Measurements from ENCODE around the gene SLFN12. TPM values are rescaled to one million over a fixed set of nuclear protein-coding genes. Genes with fewer than 3 reads are reported as not detected.

SLFN12 gene
- total and polyA plus RNA-seq, 10 of the 15 experiments (the other 5 are each of a cell fraction or from before 2014, with no cell fraction given) = 8.7 to 18.5 (median 13.4) TPM

DNA sequence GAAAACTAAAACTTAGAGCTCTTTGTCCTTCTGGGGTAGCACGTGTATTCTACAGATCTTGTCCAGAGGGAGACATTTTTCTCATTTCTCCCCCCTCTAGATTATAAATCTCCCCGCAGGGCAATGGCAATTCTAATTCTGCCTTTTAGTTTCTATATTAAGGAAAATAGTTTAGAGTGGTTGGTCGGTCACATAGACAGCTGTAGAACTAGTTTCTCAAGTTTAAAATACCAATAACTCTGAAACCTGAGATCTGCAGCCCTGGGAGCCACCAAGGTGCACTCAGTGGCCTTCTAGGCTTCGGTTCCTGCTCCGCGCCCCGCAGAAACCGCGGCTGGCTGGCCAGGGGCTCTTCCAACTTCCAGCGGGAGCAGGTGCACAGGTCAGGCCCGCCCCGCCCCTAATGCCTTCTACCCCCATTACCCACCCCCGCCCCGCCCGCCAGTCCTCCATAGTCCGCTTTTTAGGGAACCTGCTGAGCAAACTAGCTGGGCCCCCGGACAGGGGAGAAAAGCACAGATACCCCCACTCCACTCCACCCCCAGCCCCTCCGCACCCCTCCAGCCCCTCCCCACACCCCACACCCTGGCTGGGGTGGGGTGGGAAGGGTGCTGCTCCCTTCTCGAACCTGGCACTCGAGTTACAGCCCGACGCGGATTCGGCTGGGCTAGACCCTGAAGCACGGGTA is 59.3 kb downstream of the SLFN12 start:
- ChIA-PET CTCF (interaction anchor here (0.5 to 1.9 kb wide), 10 partner anchors 12 to 974 kb away, joined by 3 to 10 read pairs (median 4); partner anchors contain the start of genes SLFN12L and SLFN13), SMC1A (ENCODE audit: uncharacterized antibody, unreplicated experiment) (interaction anchor here (0.6 to 3.6 kb wide), 12 partner anchors 11 to 239 kb away, joined by 3 to 13 read pairs (median 3); partner anchors contain the start of genes SLFN12 and SLFN13), RAD21 (ENCODE audit: unreplicated experiment) (interaction anchor here (0.7 to 3.5 kb wide), 10 partner anchors 31 to 166 kb away, joined by 3 to 19 read pairs (median 6); partner anchors contain the start of gene SLFN13), POLR2A (interaction anchor here (0.7 to 1.5 kb wide), 9 partner anchors 11 to 165 kb away, joined by 3 to 11 read pairs (median 5); partner anchors contain the start of gene SLFN13)
- FAIRE-seq (no peak), ATAC-seq (peak; percentile 25), DNase-seq (ENCODE audit: low read depth, low spot score) (no peak)
- Histone ChIP-seq H3K27me3 (replicated peaks in 1 of 2; ENCODE audit: control insufficient read depth in 2 of 2, insufficient read depth in 2 of 2, low read length in 1 of 2) (peaks cover 0 to 9% of the 10 kb centered on the region in 2 experiments; a peak in 3 of 4 replicates), H3K9ac (ENCODE audit: control insufficient read depth, insufficient read depth, low read length) (peak overlapping the region; percentile 42; the same call in 1 of the 2 replicates), H3K79me2 (ENCODE audit: control insufficient read depth, insufficient read depth, low read length) (no peaks in the 10 kb centered on the region), H3K36me3 (ENCODE audit: control insufficient read depth in 2 of 2, insufficient read depth in 2 of 2, low read length in 1 of 2) (no peaks in the 10 kb centered on the region), H3K4me1 (ENCODE audit: control insufficient read depth, insufficient read depth, low read length) (peaks cover 9% of the 10 kb centered on the region), H3K27ac (ENCODE audit: control insufficient read depth, insufficient read depth) (no peak overlapping the region), H3K4me3 (peak overlapping the region; percentile 70), H3K4me2 (ENCODE audit: control insufficient read depth, insufficient read depth) (peak overlapping the region; percentile 95), H3K9me3 (replicated peaks; ENCODE audit: control insufficient read depth, insufficient read depth, low read length) (peaks cover 3% of the 10 kb centered on the region; the same call in 1 of the 3 replicates), H4K20me1 (ENCODE audit: control insufficient read depth, insufficient read depth) (no peaks in the 10 kb centered on the region), H2AFZ (ENCODE audit: control insufficient read depth, low read depth, low read length) (peak overlapping the region; percentile 72)
- TF ChIP-seq EED (IDR thresholded peaks at IDR 0.05; ENCODE audit: low read depth) (0 out of 2 replicates have a peak, but pooled peaks have one; percentile 39), HDAC2 (IDR thresholded peaks at IDR 0.05) (no peak), RUNX3 (IDR thresholded peaks at IDR 0.05; ENCODE audit: low read length) (peak; percentile 19; the same call in 1 of the 2 replicates), CEBPB (IDR thresholded peaks at IDR 0.05; ENCODE audit: borderline replicate concordance in 1 of 2, low read depth in 2 of 2, low read length in 2 of 2) (no peak), ETV6 (conservative IDR thresholded peaks at IDR 0.05 in 1 of 2, IDR thresholded peaks at IDR 0.05 in 1 of 2; ENCODE audit: borderline replicate concordance in 1 of 2, low read depth in 1 of 2) (no peak), YY1 (IDR thresholded peaks at IDR 0.05; ENCODE audit: low read depth, low read length) (no peak), POLR2AphosphoS5 (IDR thresholded peaks at IDR 0.05; ENCODE audit: low read length) (no peak), NBN (IDR thresholded peaks at IDR 0.05) (no peak)
- in situ Hi-C loops (cut with MboI) = loop anchor here (5.0 kb wide), 1 partner anchor 164 kb away; the partner anchor contains the start of gene SLFN12L
- intact Hi-C loops (cut with micrococcal nuclease; ENCODE audit: unreplicated experiment) = loop anchor here (1.0 kb wide), 1 partner anchor 75 kb away; the partner anchor contains the start of gene SLFN13
- BruUV-seq (replicated peaks) = TSS peak; percentile 77
- WGBS (ENCODE audit: insufficient coverage, insufficient replicate concordance, low lambda C conversion rate, missing lambda C conversion rate) = under 1% methylated on average over 18 of the region's 25 CpGs
